ENCODE data around the gene BEAN1. TPM values are rescaled to one million over a fixed set of nuclear protein-coding genes. Genes with fewer than 3 reads are reported as not detected.

BEAN1 gene
- total and polyA plus RNA-seq, 9 of the 15 experiments (the other 6 are each of a cell fraction or from before 2014, with no cell fraction given): not detected

GRCh38 chr16:66416939-66417700, 10.0 kb upstream of the BEAN1 start:
- intact Hi-C loops (cut with micrococcal nuclease) (no loop called here), in situ Hi-C loops (cut with MboI) (no loop called here)
- H3K4me1 ChIP-seq (replicated peaks in 1 of 2; ENCODE audit: control insufficient read depth in 2 of 2, insufficient read depth in 2 of 2, low read length in 2 of 2): no peaks in the 10 kb centered on the region
- no peak overlapping the region for H3K27ac ChIP-seq (ENCODE audit: extremely low read depth, low read depth, low read length)
- BruUV-seq (replicated peaks): no TSS peak
- H3K36me3 ChIP-seq (ENCODE audit: control insufficient read depth, insufficient read depth, low read length): no peaks in the 10 kb centered on the region
- H3K9ac ChIP-seq (ENCODE audit: insufficient read depth in 1 of 2, low read depth in 2 of 2, low read length in 2 of 2): no peak overlapping the region
- no peak for FAIRE-seq
- WGBS (ENCODE audit: insufficient coverage, low coverage, missing lambda C conversion rate): 1% methylated on average over 9 of the region's 9 CpGs
- H3K4me2 ChIP-seq (ENCODE audit: insufficient read depth, low read length): no peak overlapping the region
- no peaks in the 10 kb centered on the region for H3K79me2 ChIP-seq (ENCODE audit: control insufficient read depth, insufficient read depth, low read length)
- no peak for DNase-seq (ENCODE audit: extremely low read depth in 1 of 4, low spot score in 3 of 4)
- ATAC-seq: no peak
- TF ChIP-seq ZFX (CRISPR knock-in tag; IDR thresholded peaks at IDR 0.05): no peak
- TF ChIP-seq ZNF146 (CRISPR knock-in tag; IDR thresholded peaks at IDR 0.05; ENCODE audit: unreplicated experiment): no peak
- TF ChIP-seq ZBTB34 (CRISPR knock-in tag; IDR thresholded peaks at IDR 0.05): no peak
- no peak for TF ChIP-seq NCOA4 (IDR thresholded peaks at IDR 0.05; ENCODE audit: partially characterized antibody)
- no peak for TF ChIP-seq KDM4B (IDR thresholded peaks at IDR 0.05; ENCODE audit: borderline replicate concordance in 2 of 2, low read depth in 1 of 2)
- TF ChIP-seq ZNF717 (CRISPR knock-in tag; IDR thresholded peaks at IDR 0.05): no peak
- no peak for TF ChIP-seq GTF2B (IDR thresholded peaks at IDR 0.05; ENCODE audit: extremely low read depth, insufficient read length)
- no peak for TF ChIP-seq THAP7 (CRISPR knock-in tag; IDR thresholded peaks at IDR 0.05)
- TF ChIP-seq ILF3 (IDR thresholded peaks at IDR 0.05; ENCODE audit: borderline replicate concordance): no peak
- no peak for TF ChIP-seq RNF2 (IDR thresholded peaks at IDR 0.05)
- TF ChIP-seq ZBED1 (IDR thresholded peaks at IDR 0.05): no peak
- no peak for TF ChIP-seq GTF3C2 (IDR thresholded peaks at IDR 0.05; ENCODE audit: borderline replicate concordance, extremely low read depth, insufficient read length)
- TF ChIP-seq STAG1 (CRISPR knock-in tag; IDR thresholded peaks at IDR 0.05; ENCODE audit: borderline replicate concordance): no peak
- no peak for TF ChIP-seq ZNF347 (CRISPR knock-in tag; IDR thresholded peaks at IDR 0.05; ENCODE audit: low read depth)
- TF ChIP-seq ZNF668 (CRISPR knock-in tag; IDR thresholded peaks at IDR 0.05): no peak
- H3K27me3 ChIP-seq (ENCODE audit: control insufficient read depth in 2 of 2, insufficient read depth in 2 of 2, low read length in 2 of 2): peaks cover 0 to 24% of the 10 kb centered on the region in 2 experiments; a peak in 3 of 5 replicates
- H3K9me1 ChIP-seq (ENCODE audit: control insufficient read depth, insufficient read depth, low read length): no peaks in the 10 kb centered on the region
- H3K9me3 ChIP-seq (replicated peaks; ENCODE audit: control insufficient read depth, insufficient read depth, low read depth, low read length): no peaks in the 10 kb centered on the region
- H4K20me1 ChIP-seq (replicated peaks; ENCODE audit: control insufficient read depth, insufficient read depth, low read length): no peaks in the 10 kb centered on the region
- CTCF ChIA-PET (ENCODE audit: low intra/inter-chr PET ratio): no interaction called here
- POLR2A ChIA-PET: interaction anchor here (0.6 to 0.9 kb wide), 3 partner anchors 58 to 323 kb away, joined by 3 read pairs; no protein-coding TSS in a partner anchor
- H2AFZ ChIP-seq (ENCODE audit: low read depth, low read length): no peak overlapping the region
- no peak overlapping the region for H3K4me3 ChIP-seq

Measured in K562 (cell line).